A673 (cell line): ENCODE data around the gene NR6A1.

ENCODE experiments used
- CTCF ChIP-seq: fragments of 300-800, 200-600 bp; sonication (generic); conservative IDR thresholded peaks from 2 replicates; pipeline ENCODE4 v1.5.1; 2017; ENCODE audit warnings: low read depth, mild to moderate bottlenecking, antibody characterized with exemption, low read length, moderate library complexity, mixed read lengths
- EZH2 ChIP-seq: fragments of 200-600 bp; sonication (generic); IDR thresholded peaks from 2 replicates; pipeline ENCODE4 v1.6.1; 2017; ENCODE audit warnings: borderline replicate concordance, low read depth, mild to moderate bottlenecking, mixed read lengths, antibody characterized with exemption, low read length; ENCODE audit not compliant: poor library complexity, severe bottlenecking

GRCh38 chr9:124757616-124758015 is 13.5 kb downstream of the NR6A1 start:
- TF ChIP-seq EZH2 (no peak), CTCF (no peak)
